Panc1 (cell line): ENCODE results near the gene NAGA.

Source experiments
- POLR2AphosphoS5 ChIP-seq: IDR thresholded peaks from 2 replicates; pipeline ENCODE4 v1.6.1; 2012; ENCODE audit warnings: mild to moderate bottlenecking, low read depth, low read length, moderate library complexity
- SIN3A ChIP-seq: IDR thresholded peaks from 2 replicates; pipeline ENCODE4 v1.6.1; 2012; ENCODE audit warnings: low read depth, mild to moderate bottlenecking, low read length, moderate library complexity, borderline replicate concordance; ENCODE audit not compliant: insufficient read depth
- TF ChIP-seq, protein P1 (sequence below): fragments of 450-650 bp; IDR thresholded peaks from 2 replicates; pipeline ENCODE4 v1.5.1; 2017; ENCODE audit warnings: mild to moderate bottlenecking

GRCh38 chr22:42077486-42078125 lies 7.0 kb upstream of the NAGA start:
- TF ChIP-seq, protein P1, sequence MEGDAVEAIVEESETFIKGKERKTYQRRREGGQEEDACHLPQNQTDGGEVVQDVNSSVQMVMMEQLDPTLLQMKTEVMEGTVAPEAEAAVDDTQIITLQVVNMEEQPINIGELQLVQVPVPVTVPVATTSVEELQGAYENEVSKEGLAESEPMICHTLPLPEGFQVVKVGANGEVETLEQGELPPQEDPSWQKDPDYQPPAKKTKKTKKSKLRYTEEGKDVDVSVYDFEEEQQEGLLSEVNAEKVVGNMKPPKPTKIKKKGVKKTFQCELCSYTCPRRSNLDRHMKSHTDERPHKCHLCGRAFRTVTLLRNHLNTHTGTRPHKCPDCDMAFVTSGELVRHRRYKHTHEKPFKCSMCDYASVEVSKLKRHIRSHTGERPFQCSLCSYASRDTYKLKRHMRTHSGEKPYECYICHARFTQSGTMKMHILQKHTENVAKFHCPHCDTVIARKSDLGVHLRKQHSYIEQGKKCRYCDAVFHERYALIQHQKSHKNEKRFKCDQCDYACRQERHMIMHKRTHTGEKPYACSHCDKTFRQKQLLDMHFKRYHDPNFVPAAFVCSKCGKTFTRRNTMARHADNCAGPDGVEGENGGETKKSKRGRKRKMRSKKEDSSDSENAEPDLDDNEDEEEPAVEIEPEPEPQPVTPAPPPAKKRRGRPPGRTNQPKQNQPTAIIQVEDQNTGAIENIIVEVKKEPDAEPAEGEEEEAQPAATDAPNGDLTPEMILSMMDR: no peak
- TF ChIP-seq POLR2AphosphoS5 (no peak), SIN3A (no peak)
